T-helper 9 cell (primary cell): ENCODE measurements around the gene USP17L30.
"Not testable (repeated sequence)": the region's sequence is repeated elsewhere in the genome, so short reads cannot be mapped to it uniquely, and the experiment has no call there.

Source experiments
- DNase-seq: peaks from one replicate; pipeline ENCODE4 v3.0.0-alpha.2; 2020
- total RNA-seq, 2 donors: gene quantifications; one replicate each; lab custom pipeline; 2026; lab: John Stamatoyannopoulos, UW

Gene USP17L30, protein sequence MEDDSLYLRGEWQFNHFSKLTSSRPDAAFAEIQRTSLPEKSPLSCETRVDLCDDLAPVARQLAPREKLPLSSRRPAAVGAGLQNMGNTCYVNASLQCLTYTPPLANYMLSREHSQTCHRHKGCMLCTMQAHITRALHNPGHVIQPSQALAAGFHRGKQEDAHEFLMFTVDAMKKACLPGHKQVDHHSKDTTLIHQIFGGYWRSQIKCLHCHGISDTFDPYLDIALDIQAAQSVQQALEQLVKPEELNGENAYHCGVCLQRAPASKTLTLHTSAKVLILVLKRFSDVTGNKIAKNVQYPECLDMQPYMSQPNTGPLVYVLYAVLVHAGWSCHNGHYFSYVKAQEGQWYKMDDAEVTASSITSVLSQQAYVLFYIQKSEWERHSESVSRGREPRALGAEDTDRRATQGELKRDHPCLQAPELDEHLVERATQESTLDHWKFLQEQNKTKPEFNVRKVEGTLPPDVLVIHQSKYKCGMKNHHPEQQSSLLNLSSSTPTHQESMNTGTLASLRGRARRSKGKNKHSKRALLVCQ
- total RNA-seq: 0 reads per million in 2 donors

DNA sequence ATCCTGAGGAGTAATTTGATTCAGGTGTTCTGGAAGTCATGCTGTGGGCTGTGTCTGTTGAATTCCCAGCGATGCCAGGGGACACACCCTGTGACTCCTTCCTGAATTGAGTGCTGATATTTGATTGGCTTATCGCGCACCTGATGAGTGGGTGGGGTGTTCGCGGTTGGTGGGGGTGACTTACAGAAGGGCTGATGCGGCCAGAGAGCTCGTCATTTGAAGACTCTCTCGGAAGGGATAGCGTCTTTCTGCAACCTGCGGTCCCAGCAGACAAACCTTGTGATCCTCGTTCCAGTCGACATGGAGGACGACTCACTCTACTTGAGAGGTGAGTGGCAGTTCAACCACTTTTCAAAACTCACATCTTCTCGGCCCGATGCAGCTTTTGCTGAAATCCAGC is at the start of gene USP17L30:
TSS of gene USP17L30 (plus strand) at position 301 of the 400 bp plus-strand sequence. CDS start at position 301, 0 bp downstream.
- DNase-seq: not testable (repeated sequence)

DNA sequence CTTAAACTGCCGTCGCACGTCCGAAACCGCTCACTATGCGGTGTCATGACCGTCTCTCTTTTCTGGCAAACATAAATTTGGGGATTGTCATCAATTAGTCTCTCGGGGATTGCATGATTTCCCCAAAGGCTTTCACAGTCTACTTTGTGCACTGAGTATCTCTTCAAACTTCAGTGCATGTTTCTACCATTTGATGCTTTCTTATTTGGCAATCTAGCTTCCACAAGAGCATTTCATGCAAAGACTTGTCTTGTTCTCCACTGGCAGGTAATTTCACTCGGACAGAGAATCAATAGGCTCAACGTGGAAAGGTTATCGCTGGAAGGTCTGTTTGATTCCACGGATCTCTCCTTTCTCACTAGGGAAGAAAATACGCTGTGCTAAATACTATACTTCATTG is 38.7 kb upstream of the USP17L30 start:
- not testable (repeated sequence) for DNase-seq

DNA sequence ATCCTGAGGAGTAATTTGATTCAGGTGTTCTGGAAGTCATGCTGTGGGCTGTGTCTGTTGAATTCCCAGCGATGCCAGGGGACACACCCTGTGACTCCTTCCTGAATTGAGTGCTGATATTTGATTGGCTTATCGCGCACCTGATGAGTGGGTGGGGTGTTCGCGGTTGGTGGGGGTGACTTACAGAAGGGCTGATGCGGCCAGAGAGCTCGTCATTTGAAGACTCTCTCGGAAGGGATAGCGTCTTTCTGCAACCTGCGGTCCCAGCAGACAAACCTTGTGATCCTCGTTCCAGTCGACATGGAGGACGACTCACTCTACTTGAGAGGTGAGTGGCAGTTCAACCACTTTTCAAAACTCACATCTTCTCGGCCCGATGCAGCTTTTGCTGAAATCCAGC is 38.1 kb upstream of the USP17L30 start, which contains the start of gene USP17L24:
TSS of gene USP17L24 (plus strand) at position 301 of the 400 bp plus-strand sequence. CDS start at position 301, 0 bp downstream.
- not testable (repeated sequence) for DNase-seq

DNA sequence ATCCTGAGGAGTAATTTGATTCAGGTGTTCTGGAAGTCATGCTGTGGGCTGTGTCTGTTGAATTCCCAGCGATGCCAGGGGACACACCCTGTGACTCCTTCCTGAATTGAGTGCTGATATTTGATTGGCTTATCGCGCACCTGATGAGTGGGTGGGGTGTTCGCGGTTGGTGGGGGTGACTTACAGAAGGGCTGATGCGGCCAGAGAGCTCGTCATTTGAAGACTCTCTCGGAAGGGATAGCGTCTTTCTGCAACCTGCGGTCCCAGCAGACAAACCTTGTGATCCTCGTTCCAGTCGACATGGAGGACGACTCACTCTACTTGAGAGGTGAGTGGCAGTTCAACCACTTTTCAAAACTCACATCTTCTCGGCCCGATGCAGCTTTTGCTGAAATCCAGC is 33.3 kb upstream of the USP17L30 start, which contains the start of gene USP17L25:
TSS of gene USP17L25 (plus strand) at position 301 of the 400 bp plus-strand sequence. CDS start at position 301, 0 bp downstream.
- not testable (repeated sequence) for DNase-seq

DNA sequence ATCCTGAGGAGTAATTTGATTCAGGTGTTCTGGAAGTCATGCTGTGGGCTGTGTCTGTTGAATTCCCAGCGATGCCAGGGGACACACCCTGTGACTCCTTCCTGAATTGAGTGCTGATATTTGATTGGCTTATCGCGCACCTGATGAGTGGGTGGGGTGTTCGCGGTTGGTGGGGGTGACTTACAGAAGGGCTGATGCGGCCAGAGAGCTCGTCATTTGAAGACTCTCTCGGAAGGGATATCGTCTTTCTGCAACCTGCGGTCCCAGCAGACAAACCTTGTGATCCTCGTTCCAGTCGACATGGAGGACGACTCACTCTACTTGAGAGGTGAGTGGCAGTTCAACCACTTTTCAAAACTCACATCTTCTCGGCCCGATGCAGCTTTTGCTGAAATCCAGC is 28.6 kb upstream of the USP17L30 start, which contains the start of gene USP17L26:
TSS of gene USP17L26 (plus strand) at position 301 of the 400 bp plus-strand sequence. CDS start at position 301, 0 bp downstream.
- DNase-seq: not testable (repeated sequence)

DNA sequence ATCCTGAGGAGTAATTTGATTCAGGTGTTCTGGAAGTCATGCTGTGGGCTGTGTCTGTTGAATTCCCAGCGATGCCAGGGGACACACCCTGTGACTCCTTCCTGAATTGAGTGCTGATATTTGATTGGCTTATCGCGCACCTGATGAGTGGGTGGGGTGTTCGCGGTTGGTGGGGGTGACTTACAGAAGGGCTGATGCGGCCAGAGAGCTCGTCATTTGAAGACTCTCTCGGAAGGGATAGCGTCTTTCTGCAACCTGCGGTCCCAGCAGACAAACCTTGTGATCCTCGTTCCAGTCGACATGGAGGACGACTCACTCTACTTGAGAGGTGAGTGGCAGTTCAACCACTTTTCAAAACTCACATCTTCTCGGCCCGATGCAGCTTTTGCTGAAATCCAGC is 23.8 kb upstream of the USP17L30 start, which contains the start of gene USP17L5:
TSS of gene USP17L5 (plus strand) at position 301 of the 400 bp plus-strand sequence. CDS start at position 301, 0 bp downstream.
- DNase-seq: not testable (repeated sequence)

DNA sequence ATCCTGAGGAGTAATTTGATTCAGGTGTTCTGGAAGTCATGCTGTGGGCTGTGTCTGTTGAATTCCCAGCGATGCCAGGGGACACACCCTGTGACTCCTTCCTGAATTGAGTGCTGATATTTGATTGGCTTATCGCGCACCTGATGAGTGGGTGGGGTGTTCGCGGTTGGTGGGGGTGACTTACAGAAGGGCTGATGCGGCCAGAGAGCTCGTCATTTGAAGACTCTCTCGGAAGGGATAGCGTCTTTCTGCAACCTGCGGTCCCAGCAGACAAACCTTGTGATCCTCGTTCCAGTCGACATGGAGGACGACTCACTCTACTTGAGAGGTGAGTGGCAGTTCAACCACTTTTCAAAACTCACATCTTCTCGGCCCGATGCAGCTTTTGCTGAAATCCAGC is 19.1 kb upstream of the USP17L30 start, which contains the start of gene USP17L27:
TSS of gene USP17L27 (plus strand) at position 301 of the 400 bp plus-strand sequence. CDS start at position 301, 0 bp downstream.
- not testable (repeated sequence) for DNase-seq

DNA sequence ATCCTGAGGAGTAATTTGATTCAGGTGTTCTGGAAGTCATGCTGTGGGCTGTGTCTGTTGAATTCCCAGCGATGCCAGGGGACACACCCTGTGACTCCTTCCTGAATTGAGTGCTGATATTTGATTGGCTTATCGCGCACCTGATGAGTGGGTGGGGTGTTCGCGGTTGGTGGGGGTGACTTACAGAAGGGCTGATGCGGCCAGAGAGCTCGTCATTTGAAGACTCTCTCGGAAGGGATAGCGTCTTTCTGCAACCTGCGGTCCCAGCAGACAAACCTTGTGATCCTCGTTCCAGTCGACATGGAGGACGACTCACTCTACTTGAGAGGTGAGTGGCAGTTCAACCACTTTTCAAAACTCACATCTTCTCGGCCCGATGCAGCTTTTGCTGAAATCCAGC is 14.3 kb upstream of the USP17L30 start, which contains the start of gene USP17L28:
TSS of gene USP17L28 (plus strand) at position 301 of the 400 bp plus-strand sequence. CDS start at position 301, 0 bp downstream.
- DNase-seq: not testable (repeated sequence)

DNA sequence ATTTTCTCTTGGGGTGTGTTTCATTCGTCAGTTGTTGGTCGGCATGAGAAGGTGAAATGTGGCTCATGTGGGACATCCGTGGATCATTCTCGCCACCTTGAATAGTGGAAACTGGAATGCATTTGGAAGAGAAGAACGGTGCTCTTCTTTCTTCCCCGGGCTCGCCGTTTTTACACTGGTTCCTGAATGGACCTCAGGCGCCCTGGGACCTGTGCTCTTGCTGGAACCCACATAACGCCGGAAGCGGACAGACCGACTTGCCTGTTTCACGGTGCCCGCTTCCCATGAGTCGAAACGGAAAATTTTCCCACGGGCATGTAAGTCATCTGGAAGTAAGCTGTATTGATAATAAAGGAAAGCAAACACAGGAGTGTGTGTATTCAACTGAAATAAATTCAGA is 12.1 kb upstream of the USP17L30 start:
- not testable (repeated sequence) for DNase-seq

DNA sequence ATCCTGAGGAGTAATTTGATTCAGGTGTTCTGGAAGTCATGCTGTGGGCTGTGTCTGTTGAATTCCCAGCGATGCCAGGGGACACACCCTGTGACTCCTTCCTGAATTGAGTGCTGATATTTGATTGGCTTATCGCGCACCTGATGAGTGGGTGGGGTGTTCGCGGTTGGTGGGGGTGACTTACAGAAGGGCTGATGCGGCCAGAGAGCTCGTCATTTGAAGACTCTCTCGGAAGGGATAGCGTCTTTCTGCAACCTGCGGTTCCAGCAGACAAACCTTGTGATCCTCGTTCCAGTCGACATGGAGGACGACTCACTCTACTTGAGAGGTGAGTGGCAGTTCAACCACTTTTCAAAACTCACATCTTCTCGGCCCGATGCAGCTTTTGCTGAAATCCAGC is 9.6 kb upstream of the USP17L30 start, which contains the start of gene USP17L29:
TSS of gene USP17L29 (plus strand) at position 301 of the 400 bp plus-strand sequence. CDS start at position 301, 0 bp downstream.
- DNase-seq: not testable (repeated sequence)

DNA sequence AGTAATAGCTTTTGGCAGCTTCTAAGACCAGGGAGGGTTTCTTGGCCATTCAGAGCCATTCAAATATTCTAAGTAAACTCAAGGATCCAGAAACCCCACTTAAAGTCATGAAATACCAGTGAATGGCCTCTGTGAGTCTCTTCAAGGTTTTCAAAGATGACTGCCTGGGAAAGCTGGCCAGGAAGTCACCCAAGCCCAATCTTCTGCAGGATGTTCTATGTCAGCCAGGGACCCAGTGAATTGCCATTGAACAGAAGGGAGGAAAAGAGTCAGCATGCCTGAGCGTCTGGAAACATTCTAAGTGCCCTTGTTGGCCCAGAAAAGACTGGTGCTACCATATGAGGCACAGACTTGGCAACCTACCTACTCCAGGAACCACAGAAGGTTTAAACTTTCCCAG is 17.0 kb downstream of the USP17L30 start:
- not testable (repeated sequence) for DNase-seq

DNA sequence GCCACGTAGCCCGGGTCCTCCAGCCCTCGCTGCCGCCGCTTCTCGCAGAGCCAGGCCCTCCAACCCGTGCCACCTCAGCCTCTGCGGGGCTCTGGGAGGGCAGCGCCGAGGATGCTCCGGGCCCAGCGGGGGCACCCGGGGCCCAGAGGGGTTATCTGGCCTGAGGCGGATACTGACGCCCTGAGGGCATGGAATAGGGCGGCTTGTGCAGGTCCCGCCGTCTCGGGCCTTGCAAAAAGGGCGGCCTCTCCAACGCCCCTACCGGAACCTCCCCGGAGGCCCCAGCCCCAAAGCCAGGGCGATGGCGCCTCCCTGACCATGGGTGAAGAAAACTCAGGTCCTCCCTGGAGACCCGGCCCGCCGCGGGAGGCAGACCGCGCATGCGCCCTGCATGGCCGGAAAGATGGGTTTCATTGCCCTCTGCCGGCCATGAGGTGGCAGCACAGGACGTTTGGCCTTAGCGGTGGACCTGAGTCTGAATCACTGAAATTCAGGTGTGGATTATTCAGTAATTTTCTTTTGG is 18.1 kb downstream of the USP17L30 start:
- peak; percentile 13 for DNase-seq

DNA sequence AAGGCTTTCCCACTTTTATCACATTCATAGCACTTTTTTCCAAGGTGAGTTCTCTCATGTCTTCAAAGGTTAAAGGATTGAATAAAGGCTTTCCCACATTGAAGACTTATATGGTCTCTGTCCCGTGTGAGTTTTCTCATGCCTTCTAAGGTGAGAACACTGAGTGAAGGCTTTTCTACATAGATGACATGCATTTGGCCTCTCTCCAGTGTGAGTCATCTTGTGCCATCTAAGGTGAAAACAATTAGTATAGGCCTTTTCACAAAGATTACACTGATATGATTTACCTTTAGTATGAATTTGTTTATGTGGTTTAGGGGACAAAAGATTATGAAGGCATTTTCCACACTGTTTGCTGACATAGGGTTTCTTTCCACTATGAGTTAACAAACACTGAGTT is 21.2 kb downstream of the USP17L30 start:
- DNase-seq: no peak

DNA sequence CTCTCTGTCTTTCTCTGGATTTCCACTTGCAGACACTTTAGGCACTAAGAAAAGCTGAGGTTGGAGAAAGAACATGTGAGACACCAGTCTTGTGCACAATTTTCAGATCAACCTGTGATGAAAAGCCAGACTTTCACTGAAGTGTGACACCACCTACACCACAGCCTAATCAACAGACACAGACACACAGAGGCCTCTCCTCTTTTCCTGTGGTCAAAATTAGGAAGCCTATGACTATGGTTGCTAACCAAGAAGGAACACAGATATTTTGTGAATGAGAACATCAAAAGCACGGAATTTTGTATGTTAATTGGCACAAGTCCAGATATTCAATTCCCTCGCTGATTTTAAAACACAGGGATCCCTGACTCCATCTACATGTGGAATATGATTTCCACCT is 26.1 kb downstream of the USP17L30 start:
- not testable (repeated sequence) for DNase-seq

DNA sequence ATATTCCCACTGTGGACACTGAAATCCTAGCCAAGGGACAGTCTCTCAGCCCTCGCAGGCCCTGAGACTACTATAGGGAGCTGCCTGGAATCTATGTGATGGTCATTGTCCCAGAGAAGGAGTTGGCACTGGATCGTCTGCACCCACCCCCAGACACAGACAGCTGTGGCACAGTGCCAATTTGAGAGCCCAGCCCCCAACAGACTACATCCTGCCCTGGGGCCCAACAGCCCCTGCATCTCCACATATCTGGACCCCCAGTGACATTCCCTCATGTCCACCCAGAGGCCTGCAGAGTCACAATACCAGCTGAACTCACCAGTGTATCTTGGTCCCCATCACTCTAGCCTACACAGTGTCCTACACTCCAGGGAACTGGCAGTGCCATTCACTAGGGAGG is 42.8 kb downstream of the USP17L30 start:
- DNase-seq: not testable (repeated sequence)

DNA sequence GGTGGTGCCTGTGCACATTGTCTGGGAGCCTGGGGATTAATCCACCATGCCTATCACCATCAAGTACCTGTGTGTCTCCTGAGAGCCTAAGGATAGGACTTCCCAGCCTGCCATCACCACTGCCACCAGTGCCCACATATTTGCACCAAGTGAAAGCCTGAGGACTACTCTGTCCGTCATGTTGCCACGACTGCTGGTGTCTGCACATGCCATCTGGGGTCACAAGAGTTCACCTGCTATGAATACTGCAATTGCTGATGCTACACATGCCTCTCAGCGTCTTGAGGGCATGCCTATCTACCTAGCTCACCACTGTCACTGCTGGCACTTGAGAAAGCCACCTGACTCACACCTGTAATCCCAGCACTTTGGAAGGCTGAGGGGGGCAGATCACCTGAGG is 43.6 kb downstream of the USP17L30 start:
- DNase-seq: not testable (repeated sequence)

DNA sequence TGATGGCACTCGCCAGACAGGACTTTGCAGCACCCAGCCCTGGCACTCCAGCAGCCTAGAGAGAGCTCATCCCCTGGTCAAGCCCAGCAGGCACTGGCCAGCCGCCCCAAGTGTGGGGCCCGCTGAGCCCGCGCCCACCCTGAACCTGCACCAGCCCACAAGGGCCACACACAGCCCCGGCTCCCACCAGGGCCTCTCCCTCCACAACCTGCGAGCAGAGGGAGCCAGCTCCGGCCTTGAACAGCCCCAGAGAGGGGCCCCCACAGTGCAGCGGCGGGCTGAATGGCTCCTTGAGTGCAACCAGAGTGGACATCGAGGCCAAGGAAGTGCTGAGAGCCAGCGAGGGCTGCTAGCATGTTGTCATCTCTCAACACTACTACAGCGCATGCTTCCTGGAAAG is 46.9 kb downstream of the USP17L30 start:
- DNase-seq: no peak
